HepG2 (cell line): ENCODE data around the gene ACOT8. TPM values are rescaled to one million over a fixed set of nuclear protein-coding genes. Genes with fewer than 3 reads are reported as not detected.

Experiments used
- AGO1 ChIP-seq: fragments of 200-400 bp; formaldehyde crosslinking; IDR thresholded peaks from 2 replicates; pipeline ENCODE4 v1.6.1; 2017; ENCODE audit warnings: mild to moderate bottlenecking, low read depth, low read length, moderate library complexity; ENCODE audit not compliant: poor library complexity, severe bottlenecking
- AHR ChIP-seq: IDR thresholded peaks from 2 replicates; pipeline ENCODE4 v1.6.1; 2018; ENCODE audit warnings: missing genetic modification reagents, missing compliant biosample characterization
- ARNTL ChIP-seq: sonication (generic); formaldehyde crosslinking; IDR thresholded peaks from 2 replicates; pipeline ENCODE4 v1.4.0; 2020; ENCODE audit warnings: mild to moderate bottlenecking, missing genetic modification reagents
- CENPBD1 ChIP-seq: sonication (generic); formaldehyde crosslinking; IDR thresholded peaks from 2 replicates; pipeline ENCODE4 v1.8.0; 2022; ENCODE audit warnings: missing genetic modification reagents, low read depth, mild to moderate bottlenecking, borderline replicate concordance
- CENPX ChIP-seq: sonication (generic); formaldehyde crosslinking; IDR thresholded peaks from 2 replicates; pipeline ENCODE4 v1.9.0; 2021; ENCODE audit warnings: mild to moderate bottlenecking, missing genetic modification reagents, moderate library complexity
- DNMT1 ChIP-seq: sonication (generic); formaldehyde crosslinking; IDR thresholded peaks from 2 replicates; pipeline ENCODE4 v1.5.1; 2020; ENCODE audit warnings: mild to moderate bottlenecking, missing genetic modification reagents
- GLMP ChIP-seq: sonication (generic); formaldehyde crosslinking; IDR thresholded peaks from 2 replicates; pipeline ENCODE4 v1.9.0; 2021; ENCODE audit warnings: missing genetic modification reagents, mild to moderate bottlenecking, borderline replicate concordance
- GTF2F1 ChIP-seq: fragments of 150-350 bp; IDR thresholded peaks from 2 replicates; pipeline ENCODE4 v1.6.1; 2014; ENCODE audit warnings: low read length
- JDP2 ChIP-seq: sonication (generic); formaldehyde crosslinking; IDR thresholded peaks from 2 replicates; pipeline ENCODE4 v1.8.1; 2022; ENCODE audit warnings: missing genetic modification reagents, borderline replicate concordance
- MTF1 ChIP-seq: sonication (generic); formaldehyde crosslinking; IDR thresholded peaks from 2 replicates; pipeline ENCODE4 v1.5.0; 2020; ENCODE audit warnings: missing genetic modification reagents
- NR3C1 ChIP-seq: sonication (generic); formaldehyde crosslinking; IDR thresholded peaks from 2 replicates; pipeline ENCODE4 v1.4.0; 2020; ENCODE audit warnings: missing genetic modification reagents
- PLSCR1 ChIP-seq: sonication (generic); formaldehyde crosslinking; IDR thresholded peaks from 2 replicates; pipeline ENCODE4 v1.5.0; 2020; ENCODE audit warnings: missing genetic modification reagents, mild to moderate bottlenecking, borderline replicate concordance
- SKIL ChIP-seq: sonication (generic); formaldehyde crosslinking; IDR thresholded peaks from 2 replicates; pipeline ENCODE4 v1.8.0; 2022; ENCODE audit warnings: missing genetic modification reagents, mild to moderate bottlenecking, moderate library complexity, borderline replicate concordance
- SNAPC5 ChIP-seq: sonication (generic); formaldehyde crosslinking; IDR thresholded peaks from 2 replicates; pipeline ENCODE4 v1.8.1; 2023; ENCODE audit warnings: mild to moderate bottlenecking, missing genetic modification reagents, borderline replicate concordance
- STAT5B ChIP-seq: sonication (generic); formaldehyde crosslinking; IDR thresholded peaks from 2 replicates; pipeline ENCODE4 v1.4.0; 2020; ENCODE audit warnings: missing genetic modification reagents
- TFDP1 ChIP-seq: IDR thresholded peaks from 2 replicates; pipeline ENCODE4 v1.6.1; 2016; ENCODE audit warnings: missing compliant biosample characterization, missing genetic modification reagents, borderline replicate concordance
- ZBTB1 ChIP-seq: sonication (generic); formaldehyde crosslinking; IDR thresholded peaks from 2 replicates; pipeline ENCODE4 v1.4.0; 2020; ENCODE audit warnings: missing genetic modification reagents, borderline replicate concordance
- ZNF224 ChIP-seq: sonication (generic); formaldehyde crosslinking; IDR thresholded peaks from 2 replicates; pipeline ENCODE4 v1.5.0; 2020; ENCODE audit warnings: mild to moderate bottlenecking, missing genetic modification reagents
- ZNF276 ChIP-seq: sonication (generic); formaldehyde crosslinking; IDR thresholded peaks from 2 replicates; pipeline ENCODE4 v1.4.0; 2020; ENCODE audit warnings: mild to moderate bottlenecking, low read depth, missing genetic modification reagents
- ZNF558 ChIP-seq: sonication (generic); formaldehyde crosslinking; IDR thresholded peaks from 2 replicates; pipeline ENCODE4 v1.9.0; 2022; ENCODE audit warnings: mild to moderate bottlenecking, missing genetic modification reagents, borderline replicate concordance
- polyA plus RNA-seq, 8 experiments: library from polyadenylated mRNA; depleted of rRNA in 3 of 8; stranded (reverse) in 7 of 8; unstranded in 1 of 8; fragments of >200 nt; fragmentation: Illumina TruSeq in 4 of 8; extraction: Trizol in 4 of 8; gene quantifications; 2 replicates each; pipeline versions ENCODE4 v1.2.1 to v1.2.3, GENCODE V29; 2011 to 2016; ENCODE audit warnings: low read depth in 4 of 8, missing spikeins in 1 of 8, mixed read lengths in 1 of 8; ENCODE audit not compliant: insufficient read depth in 1 of 8
- total RNA-seq, 5 experiments: library from RNA; depleted of rRNA; stranded (reverse); fragments of >200 nt; fragmentation: Illumina TruSeq; extraction: Trizol; gene quantifications; 2 replicates each; pipeline ENCODE4 v1.2.3, GENCODE V29; 2016; ENCODE audit warnings: low read depth in 1 of 5

The ACOT8 gene
- total and polyA plus RNA-seq, 2 of the 13 experiments (the other 11 are each of a cell fraction or from before 2014, with no cell fraction given) = 31.4 to 45.5 TPM

GRCh38 chr20:45863543-45864470 lies 6.6 kb upstream of the ACOT8 start (continued):
- TF ChIP-seq TFDP1 (CRISPR knock-in tag) (no peak), CENPBD1 (no peak), STAT5B (CRISPR knock-in tag) (no peak), GLMP (CRISPR knock-in tag) (no peak), ZNF224 (CRISPR knock-in tag) (no peak), NR3C1 (CRISPR knock-in tag) (no peak), GTF2F1 (no peak), AHR (CRISPR knock-in tag) (no peak), DNMT1 (no peak), SKIL (no peak), ZNF558 (no peak), JDP2 (CRISPR knock-in tag) (no peak), ZNF276 (CRISPR knock-in tag) (no peak), ZBTB1 (no peak), SNAPC5 (CRISPR knock-in tag) (no peak), MTF1 (CRISPR knock-in tag) (no peak), ARNTL (CRISPR knock-in tag) (no peak), AGO1 (no peak), CENPX (CRISPR knock-in tag) (no peak), PLSCR1 (no peak)
